Hippocampal formation (tissue), 2 donors: Measurements from ENCODE around the gene FBRSL1.

Experiments
- DNase-seq, 2 donors: peaks; one replicate each; lab custom pipeline; 2025; lab: John Stamatoyannopoulos, UW

FBRSL1 gene

GRCh38 chr12:132511516-132512196, 21.7 kb downstream of the FBRSL1 start:
- peak in 1 of 2 donors; percentile 14 for DNase-seq

- DNase-seq = peak in 1 of 2 donors; percentile 40
These were observed 22.5 kb downstream of the FBRSL1 start for GRCh38 chr12:132512197-132513069.

GRCh38 chr12:132513070-132513398, 23.1 kb downstream of the FBRSL1 start:
- DNase-seq = no peak

- no peak for DNase-seq
These were observed 23.6 kb downstream of the FBRSL1 start for GRCh38 chr12:132513458-132514135.

GRCh38 chr12:132514216-132514820, 24.4 kb downstream of the FBRSL1 start:
- DNase-seq = no peak

GRCh38 chr12:132514838-132515237, 24.9 kb downstream of the FBRSL1 start:
- no peak for DNase-seq

GRCh38 chr12:132516095-132517012, 26.4 kb downstream of the FBRSL1 start:
- no peak for DNase-seq

GRCh38 chr12:132517013-132517739, 27.2 kb downstream of the FBRSL1 start:
- no peak for DNase-seq

- peak in 1 of 2 donors; percentile 24 for DNase-seq
These were observed 27.8 kb downstream of the FBRSL1 start for GRCh38 chr12:132517740-132518100.

GRCh38 chr12:132518354-132518992, 28.5 kb downstream of the FBRSL1 start:
- no peak for DNase-seq

GRCh38 chr12:132520421-132521199, 30.7 kb downstream of the FBRSL1 start:
- DNase-seq = no peak

- no peak for DNase-seq
These were observed 31.2 kb downstream of the FBRSL1 start for GRCh38 chr12:132521200-132521580.

GRCh38 chr12:132521712-132522292, 31.9 kb downstream of the FBRSL1 start:
- no peak for DNase-seq

- no peak for DNase-seq
These were observed 32.8 kb downstream of the FBRSL1 start for GRCh38 chr12:132522592-132523380.

GRCh38 chr12:132523576-132524331, 33.8 kb downstream of the FBRSL1 start:
- peak; percentile 28 to 61 for DNase-seq

GRCh38 chr12:132524405-132524804, 34.5 kb downstream of the FBRSL1 start:
- DNase-seq = no peak
